PC-9 (cell line): ENCODE measurements around the gene THAP2. TPM values are rescaled to one million over a fixed set of nuclear protein-coding genes. Genes with fewer than 3 reads are reported as not detected.

ENCODE experiments used
- BruUV-seq: library from RNA; stranded (reverse); fragments of 400-500 nt; replicated peaks from 2 replicates; lab custom pipeline; 2021; lab: Mats Ljungman, UMichigan
- CTCF ChIA-PET: fragments of 300-600 bp; sonication (Branson Sonifier 250); formaldehyde crosslinking; loops from one replicate; lab custom pipeline; 2022; ENCODE audit warnings: antibody characterized with exemption; lab: Charles Lee
- POLR2A ChIA-PET: fragments of 300-600 bp; sonication (Branson Sonifier 250); formaldehyde crosslinking; loops from one replicate; lab custom pipeline; 2022; ENCODE audit warnings: antibody characterized with exemption; ENCODE audit not compliant: unreplicated experiment; lab: Charles Lee
- DNase-seq, 2 experiments: peaks; one replicate each; pipeline versions ENCODE4 v3.0.0 to v3.0.0-alpha.2; 2015 to 2022; ENCODE audit warnings: mixed read lengths in 1 of 2
- H2AFZ ChIP-seq: fragments of 200-600 bp; sonication (generic); 2 replicates; pipeline ENCODE4 v1.8.1; 2017; ENCODE audit warnings: antibody characterized with exemption
- H3F3A ChIP-seq: fragments of 200-600 bp; sonication (generic); 2 replicates; pipeline ENCODE4 v1.8.1; 2017; ENCODE audit warnings: antibody characterized with exemption, mild to moderate bottlenecking, low read depth; ENCODE audit not compliant: insufficient read depth
- H3K27ac ChIP-seq: fragments of 200-600 bp; sonication (generic); 2 replicates; pipeline ENCODE4 v1.6.1; 2016; ENCODE audit warnings: mixed run types
- H3K27me3 ChIP-seq: fragments of 200-600 bp; sonication (generic); 2 replicates; pipeline ENCODE4 v1.6.1; 2016; ENCODE audit warnings: low read depth, mixed run types; ENCODE audit not compliant: insufficient read depth
- H3K36me3 ChIP-seq: fragments of 200-600 bp; sonication (generic); 2 replicates; pipeline ENCODE4 v1.6.1; 2016; ENCODE audit warnings: low read depth, mixed run types
- H3K4me1 ChIP-seq: fragments of 200-600 bp; sonication (generic); replicated peaks from 2 replicates; pipeline ENCODE4 v1.6.1; 2016; ENCODE audit warnings: mixed run types; ENCODE audit not compliant: insufficient read depth
- H3K4me2 ChIP-seq: fragments of 200-600 bp; sonication (generic); 2 replicates; pipeline ENCODE4 v1.6.1; 2017; ENCODE audit warnings: mixed run types
- H3K4me3 ChIP-seq: fragments of 200-600 bp; sonication (generic); 2 replicates; pipeline ENCODE4 v1.6.1; 2016; ENCODE audit warnings: mixed run types
- H3K79me2 ChIP-seq: fragments of 200-600 bp; sonication (generic); 2 replicates; pipeline ENCODE4 v1.6.1; 2017; ENCODE audit warnings: low read depth, mixed run types
- H3K9me2 ChIP-seq: fragments of 200-600 bp; sonication (generic); 2 replicates; pipeline ENCODE4 v1.8.1; 2017; ENCODE audit warnings: mild to moderate bottlenecking; ENCODE audit not compliant: insufficient read depth
- H3K9me3 ChIP-seq: fragments of 200-600 bp; sonication (generic); 2 replicates; pipeline ENCODE4 v1.8.1; 2016; ENCODE audit warnings: low read depth; ENCODE audit not compliant: insufficient read depth
- H4K20me1 ChIP-seq: fragments of 200-600 bp; sonication (generic); 2 replicates; pipeline ENCODE4 v1.8.1; 2017; ENCODE audit not compliant: insufficient read depth
- EZH2 ChIP-seq: fragments of 200-600 bp; sonication (generic); IDR thresholded peaks from 2 replicates; pipeline ENCODE4 v1.8.0; 2017; ENCODE audit warnings: antibody characterized with exemption, low read depth
- intact Hi-C: fragments of 100-400 bp; cut with micrococcal nuclease; formaldehyde crosslinking; loops from one replicate; pipeline ENCODE4 v1.10.0; 2022; ENCODE audit not compliant: unreplicated experiment
- total RNA-seq: library from RNA; stranded (reverse); gene quantifications from 2 replicates; pipeline ENCODE4 v1.2.3, GENCODE V29; 2021
- TF ChIP-seq, protein P1 (sequence below): fragments of 200-600 bp; sonication (generic); conservative IDR thresholded peaks from 2 replicates; pipeline ENCODE4 v1.6.1; 2017; ENCODE audit warnings: mixed run types, antibody characterized with exemption, mild to moderate bottlenecking, moderate library complexity

Gene THAP2
- total RNA-seq, 1 experiment from 2014 or later, result 7.0 TPM

DNA sequence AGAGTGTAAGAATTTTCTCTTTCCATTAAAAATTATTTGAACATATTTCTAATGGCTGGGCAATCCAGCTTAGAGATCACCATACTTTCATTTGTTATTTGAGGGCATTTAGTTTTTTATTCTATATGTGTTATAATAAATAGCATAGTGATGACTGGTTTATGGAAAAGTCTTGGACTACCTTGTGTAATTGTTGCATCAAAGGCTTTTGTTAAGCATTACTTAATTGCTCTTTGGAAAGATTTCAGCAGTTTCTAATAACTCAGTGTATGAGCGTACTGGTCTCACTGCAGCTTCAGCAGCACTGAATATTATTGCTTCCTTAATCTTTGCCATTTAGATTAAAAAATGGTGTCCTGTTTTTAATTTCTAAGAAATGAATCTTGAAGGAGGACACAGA lies 44.6 kb downstream of the THAP2 start:
- Histone ChIP-seq H3K4me2 (no peak overlapping the region), H3K9me3 (peaks cover 7% of the 10 kb centered on the region; the same call in 1 of the 2 replicates), H3K9me2 (no peaks in the 10 kb centered on the region), H3K4me3 (no peak overlapping the region), H4K20me1 (no peaks in the 10 kb centered on the region), H3K27me3 (no peaks in the 10 kb centered on the region), H3K79me2 (no peaks in the 10 kb centered on the region), H3K36me3 (no peaks in the 10 kb centered on the region), H3K27ac (no peak overlapping the region), H3F3A (peaks cover 24% of the 10 kb centered on the region), H2AFZ (no peak overlapping the region), H3K4me1 (peaks cover 31% of the 10 kb centered on the region)
- BruUV-seq, result no TSS peak
- POLR2A ChIA-PET, result no interaction called here
- DNase-seq, result no peak
- TF ChIP-seq, protein P1, sequence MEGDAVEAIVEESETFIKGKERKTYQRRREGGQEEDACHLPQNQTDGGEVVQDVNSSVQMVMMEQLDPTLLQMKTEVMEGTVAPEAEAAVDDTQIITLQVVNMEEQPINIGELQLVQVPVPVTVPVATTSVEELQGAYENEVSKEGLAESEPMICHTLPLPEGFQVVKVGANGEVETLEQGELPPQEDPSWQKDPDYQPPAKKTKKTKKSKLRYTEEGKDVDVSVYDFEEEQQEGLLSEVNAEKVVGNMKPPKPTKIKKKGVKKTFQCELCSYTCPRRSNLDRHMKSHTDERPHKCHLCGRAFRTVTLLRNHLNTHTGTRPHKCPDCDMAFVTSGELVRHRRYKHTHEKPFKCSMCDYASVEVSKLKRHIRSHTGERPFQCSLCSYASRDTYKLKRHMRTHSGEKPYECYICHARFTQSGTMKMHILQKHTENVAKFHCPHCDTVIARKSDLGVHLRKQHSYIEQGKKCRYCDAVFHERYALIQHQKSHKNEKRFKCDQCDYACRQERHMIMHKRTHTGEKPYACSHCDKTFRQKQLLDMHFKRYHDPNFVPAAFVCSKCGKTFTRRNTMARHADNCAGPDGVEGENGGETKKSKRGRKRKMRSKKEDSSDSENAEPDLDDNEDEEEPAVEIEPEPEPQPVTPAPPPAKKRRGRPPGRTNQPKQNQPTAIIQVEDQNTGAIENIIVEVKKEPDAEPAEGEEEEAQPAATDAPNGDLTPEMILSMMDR, result no peak
- no peak for TF ChIP-seq EZH2
- intact Hi-C loops, result no loop called here
- CTCF ChIA-PET, result no interaction called here

DNA sequence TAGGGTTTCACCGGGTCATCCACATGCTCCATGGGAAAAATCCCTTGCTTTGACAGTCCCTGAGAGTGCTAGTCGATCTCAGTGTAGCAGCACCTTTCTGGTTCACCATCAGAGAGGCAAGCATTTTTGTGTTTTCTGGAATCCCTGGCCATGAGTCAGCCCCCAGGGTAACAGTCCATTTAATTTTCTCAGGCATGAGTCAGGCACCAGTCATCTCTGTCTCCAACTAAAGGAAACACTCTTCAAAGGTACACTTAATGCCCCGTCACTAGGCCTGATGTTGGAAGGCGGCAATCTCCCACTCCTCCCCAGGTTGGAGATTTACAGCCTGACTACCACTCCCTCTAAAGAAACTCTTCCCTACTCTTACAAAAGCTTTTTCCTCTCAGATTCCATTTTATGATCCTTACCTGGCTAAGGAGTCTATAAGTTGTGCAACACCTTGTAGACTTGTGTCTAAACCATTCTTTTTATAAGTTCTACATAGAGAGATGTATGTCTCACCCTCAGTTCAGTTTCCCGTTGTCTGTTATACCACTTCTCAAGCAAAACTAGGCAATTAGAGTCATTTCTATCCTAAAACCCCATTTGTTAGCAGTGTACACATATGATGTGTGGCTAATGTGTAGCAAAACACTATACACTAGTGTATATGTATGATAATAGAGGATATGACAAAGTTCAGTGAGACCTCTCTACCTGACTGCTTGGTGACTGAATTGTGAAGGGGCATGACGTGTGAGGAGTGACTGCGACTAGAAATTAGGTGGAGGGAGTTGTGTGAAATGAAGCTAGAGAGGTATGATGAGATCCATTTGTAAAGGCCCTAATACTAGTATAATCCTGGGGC lies 46.4 kb downstream of the THAP2 start:
- Histone ChIP-seq H3K79me2 (no peaks in the 10 kb centered on the region), H3K4me2 (peak overlapping the region; percentile 57), H3K9me2 (no peaks in the 10 kb centered on the region), H3K9me3 (peaks cover 7% of the 10 kb centered on the region; the same call in 1 of the 2 replicates), H4K20me1 (no peaks in the 10 kb centered on the region), H3F3A (peaks cover 24% of the 10 kb centered on the region), H3K4me3 (0 out of 2 replicates have a peak overlapping the region, but pooled peaks have one; percentile 4), H2AFZ (peak overlapping the region; percentile 65), H3K27ac (peak overlapping the region; percentile 93), H3K4me1 (peaks cover 21% of the 10 kb centered on the region), H3K36me3 (no peaks in the 10 kb centered on the region), H3K27me3 (no peaks in the 10 kb centered on the region)
- ChIA-PET POLR2A (no interaction called here), CTCF (no interaction called here)
- TF ChIP-seq, protein P1, result no peak
- no peak for TF ChIP-seq EZH2
- intact Hi-C loops, result loop anchor here (10.0 kb wide), 1 partner anchor 1164 kb away; no protein-coding TSS in a partner anchor
- peak; percentile 66 to 90 for DNase-seq
- BruUV-seq, result TSS peak; percentile 13

DNA sequence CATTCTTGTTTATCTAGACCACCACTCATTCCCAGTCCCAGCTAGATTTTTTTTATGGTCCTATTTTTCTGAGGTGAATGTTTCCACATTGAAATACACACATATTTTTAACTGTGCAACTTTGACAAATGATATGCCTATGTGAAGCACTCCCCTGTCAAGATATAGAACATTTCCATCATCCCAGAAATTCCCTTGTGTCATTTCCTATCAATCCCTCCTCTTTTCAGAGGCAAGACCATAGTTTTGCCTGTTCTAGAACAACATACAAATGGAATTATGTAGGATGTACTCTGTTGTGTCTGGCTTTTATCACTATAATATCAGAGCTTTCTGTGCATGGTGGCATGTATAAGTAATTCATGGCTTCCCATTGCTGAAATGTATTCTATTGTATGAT lies 54.5 kb downstream of the THAP2 start:
- H3K79me2 ChIP-seq, result no peaks in the 10 kb centered on the region
- no peaks in the 10 kb centered on the region for H3K9me3 ChIP-seq
- peaks cover 32% of the 10 kb centered on the region for H3K4me1 ChIP-seq
- no peaks in the 10 kb centered on the region for H3K9me2 ChIP-seq
- no peak for TF ChIP-seq EZH2
- TF ChIP-seq, protein P1, result no peak
- intact Hi-C loops, result loop anchor here (10.0 kb wide), 1 partner anchor 1156 kb away; no protein-coding TSS in a partner anchor
- ChIA-PET POLR2A (no interaction called here), CTCF (no interaction called here)
- DNase-seq, result no peak
- H2AFZ ChIP-seq, result no peak overlapping the region
- H3K4me3 ChIP-seq, result no peak overlapping the region
- peaks cover 21% of the 10 kb centered on the region for H3F3A ChIP-seq
- H3K36me3 ChIP-seq, result no peaks in the 10 kb centered on the region
- peak overlapping the region; percentile 61; the same call in 1 of the 2 replicates for H3K27ac ChIP-seq
- no peak overlapping the region for H3K4me2 ChIP-seq
- H3K27me3 ChIP-seq, result no peaks in the 10 kb centered on the region
- no peaks in the 10 kb centered on the region for H4K20me1 ChIP-seq
- BruUV-seq, result no TSS peak
